C4-2B (cell line): ENCODE measurements around the gene FBH1.

ENCODE experiments used
- CTCF ChIP-seq: fragments of 450-650 bp; conservative IDR thresholded peaks from 2 replicates; pipeline ENCODE4 v1.5.1; 2017; ENCODE audit warnings: mild to moderate bottlenecking
- ZFX ChIP-seq: fragments of 450-650 bp; IDR thresholded peaks from 2 replicates; pipeline ENCODE4 v1.6.1; 2017

- TF ChIP-seq CTCF (no peak), ZFX (no peak)
Observed at GRCh38 chr10:5971886-5972285, 81.8 kb downstream of the FBH1 start.
